Activated T-helper 17 cell treated with anti-CD3 and anti-CD28 coated beads, Interleukin-2, amount 50 U/mL, for 72 hours (primary cell): ENCODE measurements around the gene TNFSF18. TPM values are rescaled to one million over a fixed set of nuclear protein-coding genes. Genes with fewer than 3 reads are reported as not detected.
"Not testable (repeated sequence)": the region's sequence is repeated elsewhere in the genome, so short reads cannot be mapped to it uniquely, and the experiment has no call there.

Source experiments
- ATAC-seq: fragments of 150-1000 bp; cut with Tn5 transposase; replicated peaks from 2 replicates; pipeline ENCODE4 v1.10.0; 2021; ENCODE audit warnings: mild to moderate bottlenecking, moderate library complexity
- H3K27ac Mint-ChIP-seq: one replicate; pipeline ENCODE4 v1.8.0; 2022; ENCODE audit warnings: mixed read lengths
- H3K27me3 Mint-ChIP-seq: one replicate; pipeline ENCODE4 v1.8.0; 2022; ENCODE audit warnings: mixed read lengths
- H3K36me3 Mint-ChIP-seq: one replicate; pipeline ENCODE4 v1.8.0; 2022; ENCODE audit warnings: low read depth, mild to moderate bottlenecking, mixed read lengths
- H3K4me1 Mint-ChIP-seq: one replicate; pipeline ENCODE4 v1.8.0; 2022; ENCODE audit warnings: mixed read lengths
- H3K4me3 Mint-ChIP-seq: one replicate; pipeline ENCODE4 v1.8.0; 2022; ENCODE audit warnings: mild to moderate bottlenecking, mixed read lengths
- H3K9me3 Mint-ChIP-seq: one replicate; pipeline ENCODE4 v1.8.0; 2022; ENCODE audit warnings: mixed read lengths
- total RNA-seq, 2 donors: library from RNA; stranded (reverse); gene quantifications; one replicate each; pipeline ENCODE4 v1.2.3, GENCODE V29; 2022

TNFSF18 gene, protein sequence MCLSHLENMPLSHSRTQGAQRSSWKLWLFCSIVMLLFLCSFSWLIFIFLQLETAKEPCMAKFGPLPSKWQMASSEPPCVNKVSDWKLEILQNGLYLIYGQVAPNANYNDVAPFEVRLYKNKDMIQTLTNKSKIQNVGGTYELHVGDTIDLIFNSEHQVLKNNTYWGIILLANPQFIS
- total RNA-seq: not detected

- H3K36me3 Mint-ChIP-seq: no peaks in the 10 kb centered on the region
- H3K4me3 Mint-ChIP-seq: no peak within 1 kb of the TSS
- H3K27me3 Mint-ChIP-seq: no peaks in the 10 kb centered on the region
- no peaks in the 10 kb centered on the region for H3K9me3 Mint-ChIP-seq
- no peaks in the 10 kb centered on the region for H3K4me1 Mint-ChIP-seq
- no peak for ATAC-seq
- no peak within 1 kb of the TSS for H3K27ac Mint-ChIP-seq
Observed at GRCh38 chr1:173050865-173051264, at the start of gene TNFSF18. Gene TNFSF18, minus strand, starts transcription at chr1:173050941. Its CDS starts 45 bp downstream, at chr1:173050896.

DNA sequence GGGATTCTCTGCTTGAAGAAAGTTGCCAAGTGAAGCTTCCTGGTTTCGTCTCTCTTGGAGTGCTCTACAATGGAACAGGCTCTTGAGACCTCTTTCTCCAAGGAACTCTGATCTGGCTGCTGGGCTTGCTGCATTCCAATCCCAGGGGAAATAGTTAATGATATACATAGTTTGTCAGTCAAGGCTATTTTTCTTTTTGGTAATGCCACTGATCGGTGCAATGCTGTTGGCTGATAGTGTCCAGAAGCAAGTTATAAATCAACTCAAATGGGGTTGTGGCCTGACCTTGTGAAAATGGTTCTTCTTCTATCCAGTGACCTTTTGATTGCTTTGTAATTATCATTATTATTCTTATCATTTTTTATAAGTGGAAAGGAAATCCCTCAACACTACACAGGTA lies 48.4 kb upstream of the TNFSF18 start:
- Mint-ChIP-seq H3K9me3 (peaks cover 6% of the 10 kb centered on the region), H3K4me3 (no peak overlapping the region), H3K36me3 (no peaks in the 10 kb centered on the region), H3K4me1 (no peaks in the 10 kb centered on the region), H3K27me3 (no peaks in the 10 kb centered on the region), H3K27ac (no peak overlapping the region)
- ATAC-seq: no peak

GRCh38 chr1:173098117-173098516 lies 47.4 kb upstream of the TNFSF18 start:
- Mint-ChIP-seq H3K4me1 (no peaks in the 10 kb centered on the region), H3K4me3 (no peak overlapping the region), H3K27me3 (no peaks in the 10 kb centered on the region), H3K27ac (no peak overlapping the region), H3K36me3 (no peaks in the 10 kb centered on the region), H3K9me3 (peaks cover 6% of the 10 kb centered on the region)
- ATAC-seq: no peak

DNA sequence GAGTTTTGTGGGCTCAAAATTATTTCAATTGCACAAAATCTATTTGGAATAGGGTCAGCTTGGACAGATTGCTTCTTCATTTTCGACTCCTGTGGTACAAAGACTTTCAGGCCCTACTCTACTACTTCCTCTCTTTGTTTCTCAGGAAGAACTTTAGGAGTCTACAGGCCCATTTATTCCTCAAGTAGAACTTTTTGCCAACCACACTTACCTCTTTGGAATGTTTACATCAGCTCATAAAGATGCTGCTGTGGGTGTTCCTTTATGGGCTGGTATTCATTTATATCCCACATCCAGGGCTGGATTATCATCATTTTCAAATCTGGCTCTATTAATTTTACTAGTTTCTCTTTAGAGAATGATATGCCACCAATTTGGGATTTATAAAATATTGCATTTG lies 46.3 kb upstream of the TNFSF18 start:
- no peak for ATAC-seq

DNA sequence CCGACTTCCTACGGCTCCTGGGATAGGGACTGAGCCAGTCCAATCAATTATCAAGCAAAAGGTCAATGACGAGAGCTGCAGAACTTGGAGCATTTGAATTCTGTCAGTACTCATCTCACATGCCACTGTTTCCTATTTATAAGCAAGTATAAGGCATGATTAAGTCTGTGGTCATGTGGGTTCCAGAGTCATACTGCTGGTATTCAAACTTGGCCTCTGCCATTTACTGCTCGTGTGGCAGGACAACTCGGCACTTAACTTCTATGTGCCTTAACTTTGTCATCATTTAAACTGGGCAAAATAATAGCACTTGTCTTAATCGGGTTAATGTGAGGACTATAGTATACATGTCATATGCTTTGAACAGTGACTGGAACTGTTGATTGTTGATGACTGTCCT lies 44.9 kb upstream of the TNFSF18 start:
- Mint-ChIP-seq H3K27ac (no peak overlapping the region), H3K27me3 (peaks cover 5% of the 10 kb centered on the region), H3K4me1 (no peaks in the 10 kb centered on the region), H3K9me3 (no peaks in the 10 kb centered on the region), H3K36me3 (no peaks in the 10 kb centered on the region), H3K4me3 (no peak overlapping the region)
- peak; percentile 24 for ATAC-seq

More for the DNA sequence above, 46.3 kb upstream of the TNFSF18 start:
- Mint-ChIP-seq H3K27ac (no peak overlapping the region), H3K9me3 (no peaks in the 10 kb centered on the region), H3K4me3 (no peak overlapping the region), H3K4me1 (no peaks in the 10 kb centered on the region), H3K27me3 (no peaks in the 10 kb centered on the region), H3K36me3 (no peaks in the 10 kb centered on the region)

GRCh38 chr1:173094541-173094940 lies 43.8 kb upstream of the TNFSF18 start:
- no peak overlapping the region for H3K27ac Mint-ChIP-seq
- ATAC-seq: no peak
- H3K36me3 Mint-ChIP-seq: no peaks in the 10 kb centered on the region
- no peak overlapping the region for H3K4me3 Mint-ChIP-seq
- no peaks in the 10 kb centered on the region for H3K9me3 Mint-ChIP-seq
- H3K27me3 Mint-ChIP-seq: peaks cover 5% of the 10 kb centered on the region
- no peaks in the 10 kb centered on the region for H3K4me1 Mint-ChIP-seq

DNA sequence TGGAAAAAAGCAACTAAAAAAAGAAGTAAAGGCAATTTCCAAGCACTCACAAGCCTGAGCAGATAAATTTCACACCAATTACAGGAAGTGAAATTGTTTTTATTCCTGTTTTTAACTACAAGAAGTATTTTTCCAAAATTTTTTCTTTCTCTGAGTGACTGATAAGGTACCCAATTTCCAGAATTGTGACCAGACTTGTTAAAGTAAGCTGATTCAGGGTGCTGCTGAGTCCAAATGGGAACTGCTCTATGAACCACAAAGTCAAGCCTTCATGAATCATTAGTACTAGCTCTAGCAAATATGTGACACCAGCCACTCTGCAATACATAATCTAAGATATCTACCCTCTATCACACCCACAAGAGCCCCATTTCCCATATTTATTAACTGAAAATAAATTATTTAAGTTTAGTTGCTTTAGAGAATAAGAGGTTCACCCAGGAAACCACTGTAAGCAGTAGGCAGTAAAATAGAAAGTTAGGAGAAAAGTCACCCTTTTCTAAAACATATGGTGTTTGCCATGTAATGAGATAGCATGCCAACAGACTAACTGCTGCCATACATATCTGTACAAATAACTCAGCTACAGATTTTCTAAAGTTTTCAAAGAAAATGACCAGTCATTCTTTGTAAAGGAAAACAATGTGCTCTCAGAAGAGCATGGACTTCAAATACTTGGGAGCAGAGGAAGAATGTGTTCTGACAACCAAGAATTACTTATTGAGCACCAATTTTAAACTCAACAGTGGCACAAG lies 43.1 kb upstream of the TNFSF18 start:
- no peaks in the 10 kb centered on the region for H3K9me3 Mint-ChIP-seq
- no peaks in the 10 kb centered on the region for H3K36me3 Mint-ChIP-seq
- H3K4me1 Mint-ChIP-seq: no peaks in the 10 kb centered on the region
- H3K4me3 Mint-ChIP-seq: no peak overlapping the region
- peaks cover 5% of the 10 kb centered on the region for H3K27me3 Mint-ChIP-seq
- no peak overlapping the region for H3K27ac Mint-ChIP-seq
- ATAC-seq: no peak

GRCh38 chr1:173084292-173084691 lies 33.6 kb upstream of the TNFSF18 start:
- no peak for ATAC-seq
- Mint-ChIP-seq H3K36me3 (no peaks in the 10 kb centered on the region), H3K27me3 (no peaks in the 10 kb centered on the region), H3K4me3 (no peak overlapping the region), H3K9me3 (no peaks in the 10 kb centered on the region), H3K4me1 (no peaks in the 10 kb centered on the region), H3K27ac (no peak overlapping the region)

DNA sequence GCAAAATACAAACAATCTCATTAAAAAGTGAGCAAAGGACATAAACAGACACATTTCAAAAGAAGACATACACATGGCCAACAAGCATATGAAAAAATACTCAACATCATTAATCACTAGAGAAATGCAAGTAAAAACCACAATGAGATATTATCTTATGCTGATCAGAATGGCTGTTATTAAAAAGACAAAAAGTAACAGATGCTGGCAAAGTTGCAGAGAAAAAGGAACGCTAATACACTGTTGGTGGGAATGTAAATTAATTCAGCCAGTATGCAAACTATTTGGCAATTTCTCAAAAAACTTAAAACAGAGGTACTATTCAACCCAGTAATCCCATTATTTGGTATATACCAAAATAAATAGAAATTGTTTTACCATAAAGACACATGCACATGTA lies 32.2 kb upstream of the TNFSF18 start:
- no peak overlapping the region for H3K27ac Mint-ChIP-seq
- no peak overlapping the region for H3K4me3 Mint-ChIP-seq
- no peak for ATAC-seq
- no peaks in the 10 kb centered on the region for H3K27me3 Mint-ChIP-seq
- no peaks in the 10 kb centered on the region for H3K36me3 Mint-ChIP-seq
- no peaks in the 10 kb centered on the region for H3K4me1 Mint-ChIP-seq
- H3K9me3 Mint-ChIP-seq: no peaks in the 10 kb centered on the region

- not testable (repeated sequence) for H3K27ac Mint-ChIP-seq, H3K4me3 Mint-ChIP-seq, H3K4me1 Mint-ChIP-seq, ATAC-seq, H3K9me3 Mint-ChIP-seq, H3K27me3 Mint-ChIP-seq, H3K36me3 Mint-ChIP-seq
Observed at GRCh38 chr1:173074217-173074616, 23.5 kb upstream of the TNFSF18 start.

DNA sequence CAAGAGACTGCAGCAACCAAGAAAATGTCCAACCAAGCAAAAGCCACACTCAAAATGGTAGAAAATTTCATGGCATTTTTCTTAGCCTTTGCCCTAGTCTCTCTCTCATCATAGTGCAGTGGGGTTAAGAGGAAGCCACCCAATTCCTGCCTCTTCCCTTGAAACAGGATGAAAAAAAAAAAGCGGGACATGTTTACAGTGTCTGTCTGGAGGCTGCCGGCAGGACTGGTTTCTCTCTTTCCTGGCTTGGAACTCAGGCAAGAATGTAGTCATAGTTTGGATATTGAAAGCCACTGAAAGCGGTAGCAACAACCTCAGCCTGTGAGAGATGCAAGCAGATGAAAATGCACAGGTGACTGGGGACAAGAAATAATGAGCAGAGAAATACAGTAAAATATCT lies 13.3 kb upstream of the TNFSF18 start:
- no peaks in the 10 kb centered on the region for H3K27me3 Mint-ChIP-seq
- no peaks in the 10 kb centered on the region for H3K9me3 Mint-ChIP-seq
- H3K4me1 Mint-ChIP-seq: no peaks in the 10 kb centered on the region
- H3K36me3 Mint-ChIP-seq: no peaks in the 10 kb centered on the region
- no peak overlapping the region for H3K27ac Mint-ChIP-seq
- no peak overlapping the region for H3K4me3 Mint-ChIP-seq
- no peak for ATAC-seq

GRCh38 chr1:173063171-173063570 lies 12.4 kb upstream of the TNFSF18 start:
- no peaks in the 10 kb centered on the region for H3K36me3 Mint-ChIP-seq
- no peak overlapping the region for H3K4me3 Mint-ChIP-seq
- no peak for ATAC-seq
- H3K27me3 Mint-ChIP-seq: no peaks in the 10 kb centered on the region
- no peaks in the 10 kb centered on the region for H3K4me1 Mint-ChIP-seq
- no peaks in the 10 kb centered on the region for H3K9me3 Mint-ChIP-seq
- H3K27ac Mint-ChIP-seq: no peak overlapping the region

DNA sequence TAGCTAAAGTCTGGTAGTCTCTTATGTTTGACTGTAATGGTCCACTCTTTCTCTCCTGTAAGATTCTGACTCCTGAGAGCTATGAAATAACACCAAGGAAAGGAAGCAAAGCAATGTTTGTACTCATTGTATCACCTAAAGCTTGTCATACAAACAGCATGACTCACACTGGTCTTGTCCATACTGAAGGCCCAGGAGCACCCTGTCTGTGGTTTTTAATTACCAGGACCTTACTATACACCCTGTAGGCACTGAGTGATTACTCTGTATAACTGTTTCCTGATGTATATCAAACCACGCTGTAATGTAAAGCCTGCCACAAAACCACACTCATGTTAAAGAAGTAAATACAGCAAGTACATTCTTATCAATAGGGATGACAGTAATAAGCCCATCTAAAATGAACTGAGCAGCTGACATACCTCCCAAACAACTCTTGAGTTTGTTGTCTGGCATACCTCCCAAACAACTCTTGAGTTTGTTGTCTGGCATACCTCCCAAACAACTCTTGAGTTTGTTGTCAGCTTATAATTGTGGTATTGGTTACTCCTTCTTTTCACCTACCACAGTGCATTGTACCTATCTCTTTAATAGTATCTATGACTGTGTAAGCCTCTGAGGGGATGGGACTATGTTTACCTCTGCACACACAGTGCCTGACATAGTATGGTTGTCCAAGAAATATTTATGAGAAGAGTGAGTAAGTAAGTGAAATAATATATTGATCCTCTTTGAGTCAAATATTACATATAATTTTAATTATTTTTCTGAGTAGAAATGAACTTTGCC lies 11.6 kb upstream of the TNFSF18 start:
- ATAC-seq: peak; percentile 40
- Mint-ChIP-seq H3K4me3 (no peak overlapping the region), H3K4me1 (no peaks in the 10 kb centered on the region), H3K27ac (no peak overlapping the region), H3K36me3 (no peaks in the 10 kb centered on the region), H3K27me3 (no peaks in the 10 kb centered on the region), H3K9me3 (no peaks in the 10 kb centered on the region)

GRCh38 chr1:173058556-173058955 lies 7.8 kb upstream of the TNFSF18 start:
- no peak for ATAC-seq
- Mint-ChIP-seq H3K9me3 (no peaks in the 10 kb centered on the region), H3K27ac (no peak overlapping the region), H3K4me3 (no peak overlapping the region), H3K36me3 (no peaks in the 10 kb centered on the region), H3K4me1 (no peaks in the 10 kb centered on the region), H3K27me3 (no peaks in the 10 kb centered on the region)

DNA sequence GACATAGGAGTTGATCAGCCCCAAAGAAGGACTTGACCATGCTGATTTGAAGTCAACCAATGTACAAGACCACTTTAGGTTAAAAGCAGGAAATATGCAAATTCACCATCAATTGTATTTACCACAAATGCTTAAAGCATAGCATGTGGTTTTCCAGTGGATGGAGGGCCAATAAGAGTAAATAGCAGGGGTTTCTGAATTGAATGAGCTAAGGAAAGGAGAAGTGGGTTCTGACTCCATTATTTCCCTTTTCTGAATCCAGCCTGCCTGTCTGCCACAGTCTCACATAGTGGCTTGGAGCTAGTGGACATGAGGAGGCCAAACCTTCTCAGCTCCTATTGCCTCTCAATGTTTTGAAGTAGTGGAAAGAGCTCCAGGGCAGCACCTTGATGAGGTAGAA lies 7.2 kb upstream of the TNFSF18 start:
- no peak overlapping the region for H3K4me3 Mint-ChIP-seq
- no peaks in the 10 kb centered on the region for H3K4me1 Mint-ChIP-seq
- no peak for ATAC-seq
- H3K9me3 Mint-ChIP-seq: no peaks in the 10 kb centered on the region
- H3K36me3 Mint-ChIP-seq: no peaks in the 10 kb centered on the region
- no peaks in the 10 kb centered on the region for H3K27me3 Mint-ChIP-seq
- H3K27ac Mint-ChIP-seq: no peak overlapping the region
